Mucosa of stomach (tissue), 1 donor: ENCODE measurements around the gene CCM2L.

Source experiments
- H3K27me3 ChIP-seq: one replicate; pipeline ENCODE4 v1.7.0; 2013; ENCODE audit warnings: mild to moderate bottlenecking, low read length; ENCODE audit not compliant: control insufficient read depth, insufficient read depth
- H3K36me3 ChIP-seq: one replicate; pipeline ENCODE4 v1.7.0; 2013; ENCODE audit warnings: low read length; ENCODE audit not compliant: control insufficient read depth, insufficient read depth
- H3K4me1 ChIP-seq: one replicate; pipeline ENCODE4 v1.7.0; 2013; ENCODE audit warnings: mild to moderate bottlenecking, low read length; ENCODE audit not compliant: control insufficient read depth, insufficient read depth
- H3K4me3 ChIP-seq: one replicate; pipeline ENCODE4 v1.7.0; 2013; ENCODE audit warnings: low read length
- H3K9ac ChIP-seq: one replicate; pipeline ENCODE4 v1.7.0; 2013; ENCODE audit warnings: mild to moderate bottlenecking, low read length, moderate library complexity
- H3K9me3 ChIP-seq: one replicate; pipeline ENCODE4 v1.7.0; 2013; ENCODE audit warnings: mild to moderate bottlenecking, low read length, moderate library complexity; ENCODE audit not compliant: control insufficient read depth
- donor health status: Pancreatic carcinoma.

CCM2L gene

GRCh38 chr20:32056708-32057483, 46.7 kb downstream of the CCM2L start:
- Histone ChIP-seq H3K27me3 (peaks cover 25% of the 10 kb centered on the region), H3K36me3 (no peaks in the 10 kb centered on the region), H3K9ac (no peak overlapping the region), H3K9me3 (no peaks in the 10 kb centered on the region), H3K4me1 (peaks cover 6% of the 10 kb centered on the region), H3K4me3 (no peak overlapping the region)

- Histone ChIP-seq H3K4me3 (no peak overlapping the region), H3K27me3 (peaks cover 17% of the 10 kb centered on the region), H3K4me1 (peaks cover 3% of the 10 kb centered on the region), H3K9me3 (no peaks in the 10 kb centered on the region), H3K36me3 (no peaks in the 10 kb centered on the region), H3K9ac (no peak overlapping the region)
Observed at GRCh38 chr20:32057656-32058184, 47.5 kb downstream of the CCM2L start.

GRCh38 chr20:32059189-32059588, 49.0 kb downstream of the CCM2L start:
- H3K9me3 ChIP-seq, result no peaks in the 10 kb centered on the region
- no peak overlapping the region for H3K9ac ChIP-seq
- no peaks in the 10 kb centered on the region for H3K36me3 ChIP-seq
- peaks cover 6% of the 10 kb centered on the region for H3K27me3 ChIP-seq
- no peak overlapping the region for H3K4me3 ChIP-seq
- no peaks in the 10 kb centered on the region for H3K4me1 ChIP-seq

- H3K27me3 ChIP-seq, result peaks cover 6% of the 10 kb centered on the region
- H3K9me3 ChIP-seq, result no peaks in the 10 kb centered on the region
- no peak overlapping the region for H3K9ac ChIP-seq
- no peaks in the 10 kb centered on the region for H3K4me1 ChIP-seq
- no peaks in the 10 kb centered on the region for H3K36me3 ChIP-seq
- no peak overlapping the region for H3K4me3 ChIP-seq
Observed at GRCh38 chr20:32062776-32063170, 52.5 kb downstream of the CCM2L start.

- Histone ChIP-seq H3K4me3 (no peak overlapping the region), H3K4me1 (no peaks in the 10 kb centered on the region), H3K27me3 (peaks cover 4% of the 10 kb centered on the region), H3K9ac (no peak overlapping the region), H3K9me3 (no peaks in the 10 kb centered on the region), H3K36me3 (no peaks in the 10 kb centered on the region)
Observed at GRCh38 chr20:32063695-32064094, 53.5 kb downstream of the CCM2L start.

- Histone ChIP-seq H3K4me3 (no peak overlapping the region), H3K9me3 (no peaks in the 10 kb centered on the region), H3K36me3 (no peaks in the 10 kb centered on the region), H3K4me1 (no peaks in the 10 kb centered on the region), H3K27me3 (no peaks in the 10 kb centered on the region), H3K9ac (no peak overlapping the region)
Observed at GRCh38 chr20:32064667-32065066, 54.4 kb downstream of the CCM2L start.

- Histone ChIP-seq H3K4me1 (no peaks in the 10 kb centered on the region), H3K9ac (no peak overlapping the region), H3K36me3 (no peaks in the 10 kb centered on the region), H3K27me3 (no peaks in the 10 kb centered on the region), H3K4me3 (no peak overlapping the region), H3K9me3 (no peaks in the 10 kb centered on the region)
Observed at GRCh38 chr20:32067234-32067821, 57.1 kb downstream of the CCM2L start.

GRCh38 chr20:32068174-32068573, 57.9 kb downstream of the CCM2L start:
- H3K36me3 ChIP-seq, result no peaks in the 10 kb centered on the region
- H3K9me3 ChIP-seq, result no peaks in the 10 kb centered on the region
- H3K4me1 ChIP-seq, result no peaks in the 10 kb centered on the region
- H3K27me3 ChIP-seq, result no peaks in the 10 kb centered on the region
- H3K9ac ChIP-seq, result no peak overlapping the region
- H3K4me3 ChIP-seq, result no peak overlapping the region

GRCh38 chr20:32069711-32070110, 59.5 kb downstream of the CCM2L start:
- Histone ChIP-seq H3K9ac (no peak overlapping the region), H3K4me3 (no peak overlapping the region), H3K36me3 (no peaks in the 10 kb centered on the region), H3K9me3 (no peaks in the 10 kb centered on the region), H3K27me3 (no peaks in the 10 kb centered on the region), H3K4me1 (no peaks in the 10 kb centered on the region)

- no peaks in the 10 kb centered on the region for H3K9me3 ChIP-seq
- no peaks in the 10 kb centered on the region for H3K36me3 ChIP-seq
- H3K9ac ChIP-seq, result no peak overlapping the region
- H3K4me1 ChIP-seq, result no peaks in the 10 kb centered on the region
- H3K27me3 ChIP-seq, result no peaks in the 10 kb centered on the region
- no peak overlapping the region for H3K4me3 ChIP-seq
Observed at GRCh38 chr20:32070282-32070681, 60.0 kb downstream of the CCM2L start.

- Histone ChIP-seq H3K36me3 (no peaks in the 10 kb centered on the region), H3K9ac (no peak overlapping the region), H3K4me3 (no peak overlapping the region), H3K27me3 (no peaks in the 10 kb centered on the region), H3K9me3 (no peaks in the 10 kb centered on the region), H3K4me1 (no peaks in the 10 kb centered on the region)
Observed at GRCh38 chr20:32070690-32071213, 60.5 kb downstream of the CCM2L start.

GRCh38 chr20:32071395-32072167, 61.3 kb downstream of the CCM2L start:
- H3K4me1 ChIP-seq, result no peaks in the 10 kb centered on the region
- H3K4me3 ChIP-seq, result no peak overlapping the region
- H3K36me3 ChIP-seq, result no peaks in the 10 kb centered on the region

More at GRCh38 chr20:32071395-32072167, 61.3 kb downstream of the CCM2L start:
- no peaks in the 10 kb centered on the region for H3K9me3 ChIP-seq
- H3K9ac ChIP-seq, result no peak overlapping the region
- no peaks in the 10 kb centered on the region for H3K27me3 ChIP-seq
